ENCODE results near the gene TRABD2B.

DNA sequence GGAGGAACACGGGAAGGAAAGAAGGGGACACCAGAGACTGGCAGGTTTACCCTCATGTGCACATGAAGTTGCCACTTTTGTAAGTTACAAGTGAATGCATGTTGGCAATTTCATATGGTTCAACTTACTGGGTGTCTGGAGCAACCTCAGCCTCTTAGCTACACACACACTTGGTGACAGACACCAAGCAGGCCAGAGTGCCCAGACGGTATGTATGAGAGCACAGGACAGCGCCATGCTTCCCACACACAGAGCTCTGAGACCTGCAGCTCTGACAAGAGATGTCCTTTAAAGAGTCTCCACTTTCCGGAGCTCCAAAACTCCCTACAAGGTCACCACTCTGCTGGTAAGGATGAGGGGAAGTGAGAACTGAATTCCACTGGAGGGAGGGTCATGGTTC is 1.9 kb upstream of the TRABD2B start:
- TF ChIP-seq, protein P1, sequence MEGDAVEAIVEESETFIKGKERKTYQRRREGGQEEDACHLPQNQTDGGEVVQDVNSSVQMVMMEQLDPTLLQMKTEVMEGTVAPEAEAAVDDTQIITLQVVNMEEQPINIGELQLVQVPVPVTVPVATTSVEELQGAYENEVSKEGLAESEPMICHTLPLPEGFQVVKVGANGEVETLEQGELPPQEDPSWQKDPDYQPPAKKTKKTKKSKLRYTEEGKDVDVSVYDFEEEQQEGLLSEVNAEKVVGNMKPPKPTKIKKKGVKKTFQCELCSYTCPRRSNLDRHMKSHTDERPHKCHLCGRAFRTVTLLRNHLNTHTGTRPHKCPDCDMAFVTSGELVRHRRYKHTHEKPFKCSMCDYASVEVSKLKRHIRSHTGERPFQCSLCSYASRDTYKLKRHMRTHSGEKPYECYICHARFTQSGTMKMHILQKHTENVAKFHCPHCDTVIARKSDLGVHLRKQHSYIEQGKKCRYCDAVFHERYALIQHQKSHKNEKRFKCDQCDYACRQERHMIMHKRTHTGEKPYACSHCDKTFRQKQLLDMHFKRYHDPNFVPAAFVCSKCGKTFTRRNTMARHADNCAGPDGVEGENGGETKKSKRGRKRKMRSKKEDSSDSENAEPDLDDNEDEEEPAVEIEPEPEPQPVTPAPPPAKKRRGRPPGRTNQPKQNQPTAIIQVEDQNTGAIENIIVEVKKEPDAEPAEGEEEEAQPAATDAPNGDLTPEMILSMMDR (conservative IDR thresholded peaks at IDR 0.05; ENCODE audit: low read depth, low read length) = no peak
- TF ChIP-seq EZH2 (IDR thresholded peaks at IDR 0.05; ENCODE audit: borderline replicate concordance, low read depth, low read length, poor library complexity, severe bottlenecking) = no peak

Measured in A673 (cell line).